ENCODE results near the gene VAMP8.
"Not testable (repeated sequence)": the region's sequence is repeated elsewhere in the genome, so short reads cannot be mapped to it uniquely, and the experiment has no call there.

Gene VAMP8

GRCh38 chr2:85541753-85542457 is 35.5 kb upstream of the VAMP8 start:
- no peak overlapping the region for H3K27ac ChIP-seq
- TF ChIP-seq CTCF (conservative IDR thresholded peaks at IDR 0.05) (no peak), ZFX (IDR thresholded peaks at IDR 0.05) (no peak)

GRCh38 chr2:85542777-85543176 is 34.6 kb upstream of the VAMP8 start:
- no peak for TF ChIP-seq CTCF (conservative IDR thresholded peaks at IDR 0.05)
- TF ChIP-seq ZFX (IDR thresholded peaks at IDR 0.05), result no peak
- H3K27ac ChIP-seq, result no peak overlapping the region

GRCh38 chr2:85544254-85544691 is 33.1 kb upstream of the VAMP8 start:
- H3K27ac ChIP-seq, result not testable (repeated sequence)

- H3K27ac ChIP-seq, result not testable (repeated sequence)
These were observed 32.2 kb upstream of the VAMP8 start for GRCh38 chr2:85544915-85545779.

GRCh38 chr2:85545780-85546240 is 31.6 kb upstream of the VAMP8 start:
- no peak for TF ChIP-seq ZFX (IDR thresholded peaks at IDR 0.05)
- H3K27ac ChIP-seq, result peak overlapping the region; percentile 1; the same call in 1 of the 2 replicates

GRCh38 chr2:85547089-85547858 is 30.1 kb upstream of the VAMP8 start:
- no peak for TF ChIP-seq ZFX (IDR thresholded peaks at IDR 0.05)
- no peak for TF ChIP-seq CTCF (conservative IDR thresholded peaks at IDR 0.05)
- no peak overlapping the region for H3K27ac ChIP-seq

GRCh38 chr2:85547859-85548607 is 29.4 kb upstream of the VAMP8 start:
- TF ChIP-seq ZFX (IDR thresholded peaks at IDR 0.05), result no peak
- TF ChIP-seq CTCF (conservative IDR thresholded peaks at IDR 0.05), result no peak
- H3K27ac ChIP-seq, result no peak overlapping the region; the same call in 1 of the 2 replicates

GRCh38 chr2:85548608-85548900 is 28.8 kb upstream of the VAMP8 start:
- no peak overlapping the region; the same call in 1 of the 2 replicates for H3K27ac ChIP-seq

More at GRCh38 chr2:85548608-85548900, 28.8 kb upstream of the VAMP8 start:
- TF ChIP-seq ZFX (IDR thresholded peaks at IDR 0.05), result no peak
- no peak for TF ChIP-seq CTCF (conservative IDR thresholded peaks at IDR 0.05)
